H1 (cell line): ENCODE data around the gene CXCR3. TPM values are rescaled to one million over a fixed set of nuclear protein-coding genes. Genes with fewer than 3 reads are reported as not detected.

Experiments used
- CTCF ChIA-PET: fragments of 300-600 bp; sonication (Branson Sonifier 250); formaldehyde crosslinking; loops from one replicate; lab custom pipeline; 2021; ENCODE audit not compliant: partially characterized antibody; lab: Charles Lee
- POLR2A ChIA-PET: fragments of 300-600 bp; sonication (Branson Sonifier 250); formaldehyde crosslinking; loops from one replicate; lab custom pipeline; 2021; ENCODE audit warnings: inconsistent platforms; ENCODE audit not compliant: partially characterized antibody; lab: Charles Lee
- DNase-seq, 2 experiments: peaks; one replicate each; pipeline versions ENCODE4 v3.0.0 to v3.0.0-alpha.2; 2010 to 2022; ENCODE audit warnings: low spot score in 2 of 2, low read depth in 1 of 2, mixed read lengths in 1 of 2
- FAIRE-seq: peaks from 2 replicates; lab custom pipeline; 2011; peaks lifted over from hg19 to GRCh38; lab: Jason Lieb, UNC
- H2AFZ ChIP-seq: 2 replicates; pipeline ENCODE4 v1.8.1; 2012; ENCODE audit warnings: low read length, inconsistent platforms
- H2AK5ac ChIP-seq: 2 replicates; pipeline ENCODE4 v1.6.1; 2013; ENCODE audit warnings: low read depth, low read length
- H2BK120ac ChIP-seq: replicated peaks from 2 replicates; pipeline ENCODE3; 2013; ENCODE audit warnings: low read depth, low read length, inconsistent platforms
- H2BK12ac ChIP-seq: 2 replicates; pipeline ENCODE4 v1.6.1; 2013; ENCODE audit warnings: low read depth, low read length
- H2BK15ac ChIP-seq: 2 replicates; pipeline ENCODE4 v1.6.1; 2013; ENCODE audit warnings: low read length
- H2BK20ac ChIP-seq: 2 replicates; pipeline ENCODE4 v1.6.1; 2013; ENCODE audit warnings: low read length
- H2BK5ac ChIP-seq: 2 replicates; pipeline ENCODE4 v1.6.1; 2013; ENCODE audit warnings: low read depth, low read length
- H3K14ac ChIP-seq: 2 replicates; pipeline ENCODE4 v1.6.1; 2013; ENCODE audit warnings: inconsistent platforms; ENCODE audit not compliant: insufficient read length
- H3K18ac ChIP-seq: 2 replicates; pipeline ENCODE4 v1.6.1; 2013; ENCODE audit warnings: low read length; ENCODE audit errors: extremely low read depth
- H3K23ac ChIP-seq: 2 replicates; pipeline ENCODE4 v1.6.1; 2013; ENCODE audit warnings: inconsistent platforms; ENCODE audit not compliant: insufficient read length
- H3K23me2 ChIP-seq: 2 replicates; pipeline ENCODE4 v1.6.1; 2013; ENCODE audit warnings: low read depth, low read length
- H3K27ac ChIP-seq: 2 replicates; pipeline ENCODE4 v1.6.1; 2011; ENCODE audit warnings: low read depth, low read length, inconsistent platforms
- H3K27me3 ChIP-seq, 4 experiments: replicated peaks in 1 of 4; 1 replicate in 1 of 4; 2 replicates in 3 of 4; pipeline versions ENCODE4 v1.6.1 to v1.8.1; 2011 to 2013; ENCODE audit warnings: low read length in 3 of 4, mild to moderate bottlenecking in 3 of 4, inconsistent platforms in 2 of 4, mixed read lengths in 2 of 4, moderate library complexity in 1 of 4; ENCODE audit not compliant: control insufficient read depth in 3 of 4, insufficient read depth in 3 of 4; ENCODE audit errors: extremely low read depth in 1 of 4
- H3K36me3 ChIP-seq, 4 experiments: 2 replicates each; pipeline versions ENCODE4 v1.6.1 to v1.8.1; 2011 to 2013; ENCODE audit warnings: mild to moderate bottlenecking in 4 of 4, low read length in 3 of 4, moderate library complexity in 2 of 4, control low read depth in 1 of 4, inconsistent platforms in 1 of 4; ENCODE audit not compliant: insufficient read depth in 4 of 4, control insufficient read depth in 2 of 4
- H3K4ac ChIP-seq: replicated peaks from 2 replicates; pipeline ENCODE3; 2013; ENCODE audit warnings: low read length, low read depth, mixed read lengths, inconsistent platforms; ENCODE audit not compliant: insufficient read length
- H3K4me1 ChIP-seq, 4 experiments: replicated peaks in 1 of 4; 1 replicate in 1 of 4; 2 replicates in 3 of 4; pipeline versions ENCODE4 v1.6.1 to v1.8.1; 2011 to 2013; ENCODE audit warnings: low read length in 3 of 4, inconsistent platforms in 2 of 4, mixed read lengths in 1 of 4; ENCODE audit not compliant: insufficient read depth in 4 of 4, control insufficient read depth in 3 of 4
- H3K4me2 ChIP-seq, 2 experiments: 2 replicates each; pipeline versions ENCODE4 v1.6.1 to v1.8.1; 2011 to 2013; ENCODE audit warnings: low read depth in 2 of 2, low read length in 2 of 2, control low read depth in 1 of 2, inconsistent platforms in 1 of 2, mild to moderate bottlenecking in 1 of 2; ENCODE audit not compliant: insufficient read depth in 1 of 2
- H3K4me3 ChIP-seq, 4 experiments: fragments of 200-600, 300-600 bp in 1 of 4; sonication (generic), shearing (Covaris generic), sonication (Bioruptor Twin) in 1 of 4; 2 replicates each; pipeline versions ENCODE4 v1.5.1 to v1.8.1; 2011 to 2016; ENCODE audit warnings: low read length in 4 of 4, low read depth in 3 of 4, control low read depth in 2 of 4, inconsistent platforms in 2 of 4, mild to moderate bottlenecking in 2 of 4, mixed read lengths in 1 of 4, moderate library complexity in 1 of 4; ENCODE audit not compliant: insufficient read depth in 2 of 4; ENCODE audit errors: extremely low read depth in 1 of 4
- H3K56ac ChIP-seq: replicated peaks from 2 replicates; pipeline ENCODE3; 2013; ENCODE audit warnings: low read depth, mild to moderate bottlenecking, mixed read lengths, low read length, inconsistent platforms; ENCODE audit not compliant: insufficient read length
- H3K79me1 ChIP-seq: 2 replicates; pipeline ENCODE4 v1.6.1; 2013; ENCODE audit warnings: low read depth, low read length, control low read depth
- H3K79me2 ChIP-seq, 2 experiments: 2 replicates each; pipeline versions ENCODE4 v1.6.1 to v1.8.1; 2012 to 2013; ENCODE audit warnings: low read length in 2 of 2, mild to moderate bottlenecking in 2 of 2, inconsistent platforms in 1 of 2; ENCODE audit not compliant: insufficient read depth in 2 of 2, control insufficient read depth in 1 of 2
- H3K9ac ChIP-seq, 4 experiments: replicated peaks in 1 of 4; 1 replicate in 1 of 4; 2 replicates in 3 of 4; pipeline versions ENCODE4 v1.6.1 to v1.8.1; 2011 to 2013; ENCODE audit warnings: low read depth in 3 of 4, low read length in 3 of 4, control low read depth in 2 of 4, mild to moderate bottlenecking in 2 of 4, moderate library complexity in 2 of 4, inconsistent platforms in 1 of 4; ENCODE audit errors: extremely low read depth in 1 of 4
- H3K9me3 ChIP-seq, 2 experiments: 2 replicates each; pipeline versions ENCODE4 v1.6.1 to v1.8.1; 2012 to 2013; ENCODE audit warnings: mild to moderate bottlenecking in 2 of 2, moderate library complexity in 2 of 2, control low read depth in 1 of 2, inconsistent platforms in 1 of 2, low read depth in 1 of 2, low read length in 1 of 2, mixed read lengths in 1 of 2; ENCODE audit not compliant: insufficient read depth in 2 of 2
- H4K20me1 ChIP-seq, 2 experiments: replicated peaks in 1 of 2; 2 replicates each; pipeline versions ENCODE3 to v1.8.1; 2011 to 2013; ENCODE audit warnings: inconsistent platforms in 2 of 2, low read length in 2 of 2, mild to moderate bottlenecking in 1 of 2; ENCODE audit not compliant: insufficient read depth in 2 of 2, control insufficient read depth in 1 of 2
- H4K5ac ChIP-seq: 2 replicates; pipeline ENCODE4 v1.6.1; 2013; ENCODE audit warnings: low read length, low read depth, mixed read lengths, inconsistent platforms; ENCODE audit not compliant: insufficient read length
- H4K8ac ChIP-seq: 2 replicates; pipeline ENCODE4 v1.8.0; 2013; ENCODE audit warnings: mild to moderate bottlenecking, moderate library complexity, low read length, inconsistent platforms; ENCODE audit not compliant: insufficient read depth; ENCODE audit errors: extremely low read depth
- H4K91ac ChIP-seq: replicated peaks from 2 replicates; pipeline ENCODE3; 2013; ENCODE audit warnings: low read length, mixed read lengths, inconsistent platforms; ENCODE audit not compliant: insufficient read length
- ASH2L ChIP-seq: fragments of 200-600, 300-600 bp; sonication (generic); IDR thresholded peaks from one replicate; pipeline ENCODE4 v1.7.1; 2017; ENCODE audit warnings: low read length
- BRCA1 ChIP-seq: IDR thresholded peaks from 2 replicates; pipeline ENCODE4 v1.6.1; 2012; ENCODE audit warnings: low read depth, low read length, improper control_type of control experiment
- EGR1 ChIP-seq: IDR thresholded peaks from 2 replicates; pipeline ENCODE4 v1.6.1; 2011; ENCODE audit warnings: low read depth, low read length, borderline replicate concordance
- NRF1 ChIP-seq: IDR thresholded peaks from 2 replicates; pipeline ENCODE4 v1.6.1; 2011; ENCODE audit warnings: mild to moderate bottlenecking, low read depth, low read length, improper control_type of control experiment
- POLR2A ChIP-seq, 2 experiments: IDR thresholded peaks; 1 replicate in 1 of 2; 2 replicates in 1 of 2; pipeline ENCODE4 v1.6.1; 2011; ENCODE audit warnings: low read depth in 2 of 2, low read length in 2 of 2, mild to moderate bottlenecking in 2 of 2; ENCODE audit errors: control extremely low read depth in 1 of 2
- RFX5 ChIP-seq: IDR thresholded peaks from 2 replicates; pipeline ENCODE4 v1.6.1; 2011; ENCODE audit warnings: low read depth, low read length, improper control_type of control experiment, borderline replicate concordance
- RXRA ChIP-seq: IDR thresholded peaks from 2 replicates; pipeline ENCODE4 v1.6.1; 2011; ENCODE audit warnings: low read depth, mild to moderate bottlenecking, low read length, moderate library complexity; ENCODE audit not compliant: insufficient read depth
- WGBS, 2 experiments: shearing (Covaris generic) in 1 of 2; methylation state at CpG; one replicate each; pipeline versions ENCODE4 v1.1.6 to v1.1.7; 2013 to 2015; ENCODE audit warnings: low lambda C conversion rate in 2 of 2, mixed read lengths in 2 of 2, inconsistent platforms in 1 of 2, low coverage in 1 of 2, missing lambda C conversion rate in 1 of 2; ENCODE audit not compliant: insufficient replicate concordance in 2 of 2, insufficient coverage in 1 of 2, insufficient read length in 1 of 2; ENCODE audit errors: extremely low coverage in 1 of 2, missing lambda C conversion rate in 1 of 2; 5-methylcytosine and 5-hydroxymethylcytosine counted together
- polyA plus RNA-seq, 7 experiments: library from polyadenylated mRNA; depleted of rRNA in 3 of 7; stranded (reverse) in 5 of 7; unstranded in 2 of 7; fragments of >200 nt in 5 of 7; fragments of 200-250 nt in 2 of 7; gene quantifications; 1 replicate in 5 of 7; 2 replicates in 1 of 7; 4 replicates in 1 of 7; pipeline versions ENCODE4 v1.2.1 to v1.2.3, GENCODE V29; 2011 to 2013; ENCODE audit warnings: missing spikeins in 2 of 7, mixed read lengths in 2 of 7
- total RNA-seq: library from RNA; stranded (reverse); fragmentation: NEBNext Ultra II Directional; extraction: Animal tissue kit (Norgen Biotek cat#: 25700); gene quantifications from 2 replicates; pipeline ENCODE4 v1.2.1, GENCODE V29; 2021

Gene CXCR3
- total and polyA plus RNA-seq, 2 of the 8 experiments (the other 6 are each of a cell fraction or from before 2014, with no cell fraction given), result not detected

DNA sequence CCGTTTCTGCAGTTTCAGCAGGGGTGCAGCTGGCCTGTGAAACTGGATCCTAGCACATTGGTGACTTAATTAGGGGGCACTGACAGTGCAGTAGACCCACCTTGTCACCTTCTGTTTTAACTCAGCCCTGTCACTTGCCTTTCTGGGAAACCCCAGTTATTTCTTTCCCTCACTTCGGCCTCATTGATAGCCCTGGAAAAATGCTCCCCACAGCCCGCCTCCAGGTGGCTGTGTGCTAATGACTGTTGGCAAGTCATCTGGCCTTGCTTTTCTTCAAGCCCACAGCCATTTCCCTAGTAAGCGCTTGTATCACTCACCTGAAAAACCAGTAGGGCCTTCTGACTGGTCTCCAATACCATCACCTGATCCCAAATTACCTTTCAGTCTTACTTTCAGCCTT lies 3.3 kb downstream of the CXCR3 start:
- Histone ChIP-seq H2BK20ac (no peak overlapping the region), H2AFZ (no peak overlapping the region), H3K9ac (no peak overlapping the region), H3K23me2 (no peaks in the 10 kb centered on the region), H3K4me2 (no peak overlapping the region), H2BK120ac (no peak overlapping the region), H4K5ac (no peak overlapping the region), H3K9me3 (no peaks in the 10 kb centered on the region), H3K23ac (no peak overlapping the region), H3K27me3 (no peaks in the 10 kb centered on the region), H2BK15ac (no peak overlapping the region), H2AK5ac (no peak overlapping the region), H3K4me3 (no peak overlapping the region), H2BK5ac (no peak overlapping the region), H3K56ac (no peak overlapping the region), H3K18ac (no peak overlapping the region), H3K4ac (no peak overlapping the region), H3K36me3 (peaks cover 0 to 4% (median 2%) of the 10 kb centered on the region in 4 experiments; a peak in 2 of 8 replicates), H3K4me1 (peaks cover 0 to 3% (median 0%) of the 10 kb centered on the region in 4 experiments; a peak in 1 of 7 replicates), H4K91ac (no peak overlapping the region), H3K79me2 (no peaks in the 10 kb centered on the region), H3K14ac (no peak overlapping the region), H2BK12ac (no peak overlapping the region), H3K79me1 (no peaks in the 10 kb centered on the region), H4K20me1 (no peaks in the 10 kb centered on the region), H3K27ac (no peak overlapping the region), H4K8ac (no peak overlapping the region)
- FAIRE-seq (no peak), DNase-seq (no peak)
- 84% methylated on average over 4 of the region's 4 CpGs; no CpG with 5 or more reads in 1 of the 2 experiments for WGBS, 2 experiments
- ChIA-PET CTCF (interaction anchor here (0.6 kb wide), 1 partner anchor 402 kb away, joined by 3 read pairs; no protein-coding TSS in a partner anchor), POLR2A (no interaction called here)
- no peak for TF ChIP-seq RFX5
- no peak for TF ChIP-seq RXRA
- no peak for TF ChIP-seq POLR2A (IDR thresholded peaks at IDR 0.05; ENCODE audit: control extremely low read depth in 1 of 2, low read depth in 2 of 2, low read length in 2 of 2)
- TF ChIP-seq ASH2L, result no peak
- TF ChIP-seq EGR1, result no peak
- no peak for TF ChIP-seq NRF1
- no peak for TF ChIP-seq BRCA1
